GM04504 (cell line): Measurements from ENCODE around the gene MALAT1.
"Not testable (repeated sequence)": the region's sequence is repeated elsewhere in the genome, so short reads cannot be mapped to it uniquely, and the experiment has no call there.

Source experiments
- DNase-seq: peaks from one replicate; pipeline ENCODE4 v3.0.0-alpha.2; 2012; ENCODE audit warnings: low read depth

The MALAT1 gene

GRCh38 chr11:65498042-65498726 lies 661 bp upstream of the MALAT1 start:
- no peak for DNase-seq

GRCh38 chr11:65498727-65498976 lies 193 bp upstream of the MALAT1 start:
- no peak for DNase-seq

GRCh38 chr11:65499713-65500386 lies 1.0 kb downstream of the MALAT1 start:
- DNase-seq = peak; percentile 13

- peak; percentile 35 for DNase-seq
Measured at GRCh38 chr11:65500387-65501185, 1.7 kb downstream of the MALAT1 start.

GRCh38 chr11:65501186-65501471 lies 2.3 kb downstream of the MALAT1 start:
- DNase-seq = peak; percentile 36

- DNase-seq = no peak
Measured at GRCh38 chr11:65501472-65502273, 2.8 kb downstream of the MALAT1 start.

- no peak for DNase-seq
Measured at GRCh38 chr11:65502274-65502554, 3.4 kb downstream of the MALAT1 start.

- no peak for DNase-seq
Measured at GRCh38 chr11:65502555-65503367, 3.9 kb downstream of the MALAT1 start.

- DNase-seq = peak; percentile 16
Measured at GRCh38 chr11:65503368-65503948, 4.6 kb downstream of the MALAT1 start.

- no peak for DNase-seq
Measured at GRCh38 chr11:65503949-65504673, 5.3 kb downstream of the MALAT1 start.

- DNase-seq = no peak
Measured at GRCh38 chr11:65504674-65505465, 6.0 kb downstream of the MALAT1 start.

- DNase-seq = no peak
Measured at GRCh38 chr11:65505466-65506289, 6.8 kb downstream of the MALAT1 start.

GRCh38 chr11:65506290-65506771 lies 7.5 kb downstream of the MALAT1 start:
- no peak for DNase-seq

GRCh38 chr11:65506772-65507505 lies 8.1 kb downstream of the MALAT1 start:
- peak; percentile 93 for DNase-seq

GRCh38 chr11:65512311-65512710 lies 13.5 kb downstream of the MALAT1 start:
- not testable (repeated sequence) for DNase-seq

- no peak for DNase-seq
Measured at GRCh38 chr11:65516135-65516968, 17.5 kb downstream of the MALAT1 start.

GRCh38 chr11:65518941-65519549 lies 20.2 kb downstream of the MALAT1 start:
- DNase-seq = not testable (repeated sequence)
